ENCODE results near the gene CCDC159.
A peak's percentile ranks its signal among the peaks of the same experiment; 100 is the strongest.
"Not testable (repeated sequence)": the region's sequence is repeated elsewhere in the genome, so short reads cannot be mapped to it uniquely, and the experiment has no call there.

Gene CCDC159

GRCh38 chr19:11367528-11367927, 21.2 kb downstream of the CCDC159 start:
- no peak for DNase-seq (ENCODE audit: low spot score)

GRCh38 chr19:11370744-11371143, 24.4 kb downstream of the CCDC159 start:
- no peak for DNase-seq (ENCODE audit: low spot score)

GRCh38 chr19:11373166-11373884, 27.0 kb downstream of the CCDC159 start:
- DNase-seq (ENCODE audit: low spot score): no peak

GRCh38 chr19:11373885-11374432, 27.6 kb downstream of the CCDC159 start:
- no peak for DNase-seq (ENCODE audit: low spot score)

GRCh38 chr19:11374433-11375142, 28.3 kb downstream of the CCDC159 start, which contains the start of gene SWSAP1:
TSS of gene SWSAP1 (plus strand) at chr19:11374666. CDS start at chr19:11374681, 15 bp downstream.
- DNase-seq (ENCODE audit: low spot score): peak; percentile 100

GRCh38 chr19:11375143-11375948, 29.0 kb downstream of the CCDC159 start:
- DNase-seq (ENCODE audit: low spot score): peak; percentile 63

GRCh38 chr19:11377237-11377636, 30.9 kb downstream of the CCDC159 start:
- DNase-seq (ENCODE audit: low spot score): peak; percentile 78

- no peak for DNase-seq (ENCODE audit: low spot score)
Measured at GRCh38 chr19:11377756-11378155, 31.4 kb downstream of the CCDC159 start.

- DNase-seq (ENCODE audit: low spot score): peak; percentile 90
Measured at GRCh38 chr19:11378319-11379189, 32.2 kb downstream of the CCDC159 start.

GRCh38 chr19:11379269-11379845, 33.0 kb downstream of the CCDC159 start:
- DNase-seq (ENCODE audit: low spot score): not testable (repeated sequence)

- DNase-seq (ENCODE audit: low spot score): no peak
Measured at GRCh38 chr19:11379857-11380350, 33.6 kb downstream of the CCDC159 start.

- DNase-seq (ENCODE audit: low spot score): peak; percentile 98
Measured at GRCh38 chr19:11380653-11381537, 34.6 kb downstream of the CCDC159 start.

GRCh38 chr19:11382898-11383705, 36.8 kb downstream of the CCDC159 start:
- DNase-seq (ENCODE audit: low spot score): no peak

GRCh38 chr19:11383706-11384048, 37.4 kb downstream of the CCDC159 start:
- DNase-seq (ENCODE audit: low spot score): no peak

- no peak for DNase-seq (ENCODE audit: low spot score)
Measured at GRCh38 chr19:11384778-11385129, 38.4 kb downstream of the CCDC159 start.

- DNase-seq (ENCODE audit: low spot score): no peak
Measured at GRCh38 chr19:11387162-11388034, 41.1 kb downstream of the CCDC159 start.

- DNase-seq (ENCODE audit: low spot score): no peak
Measured at GRCh38 chr19:11390359-11390758, 44.0 kb downstream of the CCDC159 start.

All from RKO (cell line).